ENCODE data around the gene SYNGR4. TPM values are rescaled to one million over a fixed set of nuclear protein-coding genes. Genes with fewer than 3 reads are reported as not detected.
A peak's percentile ranks its signal among the peaks of the same experiment; 100 is the strongest.

Gene SYNGR4
- polyA plus RNA-seq, 1 donor (not counting 4 experiments of a cell fraction or from before 2014, with no cell fraction given), result not detected

- H3K9me1 ChIP-seq (ENCODE audit: control insufficient read depth, extremely low read depth, insufficient read depth, low read length), result no peaks in the 10 kb centered on the region
- TF ChIP-seq EZH2 (IDR thresholded peaks at IDR 0.05; ENCODE audit: low read length) (no peak), CTCF (optimal IDR thresholded peaks at IDR 0.05 in 1 of 3, IDR thresholded peaks at IDR 0.05 in 1 of 3, conservative IDR thresholded peaks at IDR 0.05 in 1 of 3; ENCODE audit: extremely low read depth in 1 of 3, insufficient read depth in 2 of 3, low read length in 3 of 3) (no peak)
- H3K27ac ChIP-seq (ENCODE audit: control insufficient read depth, insufficient read depth, low read length), result no peak overlapping the region
- no peak overlapping the region for H2AFZ ChIP-seq (ENCODE audit: control insufficient read depth, low read length)
- no peak for FAIRE-seq
- no peaks in the 10 kb centered on the region for H3K79me2 ChIP-seq (ENCODE audit: control insufficient read depth, insufficient read depth, low read length)
- peaks cover 23% of the 10 kb centered on the region for H3K4me1 ChIP-seq (ENCODE audit: control insufficient read depth, extremely low read depth, insufficient read depth, low read length)
- no peaks in the 10 kb centered on the region for H4K20me1 ChIP-seq (ENCODE audit: control insufficient read depth, extremely low read depth, insufficient read depth, low read length)
- H3K36me3 ChIP-seq (ENCODE audit: control insufficient read depth in 2 of 2, extremely low read depth in 1 of 2, insufficient read depth in 2 of 2, low read length in 2 of 2), result no peaks in the 10 kb centered on the region
- dilution Hi-C loops (cut with MboI; ENCODE audit: extremely low pct_ligation_motif_present, low sequenced_read_pairs), result no loop called here
- H3K9me3 ChIP-seq (ENCODE audit: control insufficient read depth, low read depth, low read length), result no peaks in the 10 kb centered on the region
- no peak for DNase-seq (ENCODE audit: low read depth, low spot score)
- no peak overlapping the region for H3K4me2 ChIP-seq (ENCODE audit: control insufficient read depth, extremely low read depth, insufficient read depth, low read depth, low read length)
- no peaks in the 10 kb centered on the region for H3K27me3 ChIP-seq (ENCODE audit: control insufficient read depth, extremely low read depth, insufficient read depth, low read length)
- no peak overlapping the region for H3K4me3 ChIP-seq (ENCODE audit: control insufficient read depth in 2 of 3, extremely low read depth in 1 of 3, insufficient read depth in 2 of 3, low read depth in 1 of 3, low read length in 3 of 3)
- no peak overlapping the region for H3K9ac ChIP-seq (ENCODE audit: control insufficient read depth, extremely low read depth, insufficient read depth, low read length)
These were observed 25.9 kb upstream of the SYNGR4 start for GRCh38 chr19:48338253-48338755.

GRCh38 chr19:48338802-48339503, 25.2 kb upstream of the SYNGR4 start:
- TF ChIP-seq CTCF (optimal IDR thresholded peaks at IDR 0.05 in 1 of 3, IDR thresholded peaks at IDR 0.05 in 1 of 3, conservative IDR thresholded peaks at IDR 0.05 in 1 of 3; ENCODE audit: extremely low read depth in 1 of 3, insufficient read depth in 2 of 3, low read length in 3 of 3) (peak in 1 of 3 experiments; percentile 15), EZH2 (IDR thresholded peaks at IDR 0.05; ENCODE audit: low read length) (no peak)
- H3K9ac ChIP-seq (ENCODE audit: control insufficient read depth, extremely low read depth, insufficient read depth, low read length), result no peak overlapping the region
- no peak overlapping the region for H2AFZ ChIP-seq (ENCODE audit: control insufficient read depth, low read length)
- no peaks in the 10 kb centered on the region for H3K27me3 ChIP-seq (ENCODE audit: control insufficient read depth, extremely low read depth, insufficient read depth, low read length)
- no peak overlapping the region for H3K4me3 ChIP-seq (ENCODE audit: control insufficient read depth in 2 of 3, extremely low read depth in 1 of 3, insufficient read depth in 2 of 3, low read depth in 1 of 3, low read length in 3 of 3)
- dilution Hi-C loops (cut with MboI; ENCODE audit: extremely low pct_ligation_motif_present, low sequenced_read_pairs), result no loop called here
- no peaks in the 10 kb centered on the region for H3K36me3 ChIP-seq (ENCODE audit: control insufficient read depth in 2 of 2, extremely low read depth in 1 of 2, insufficient read depth in 2 of 2, low read length in 2 of 2)
- no peak overlapping the region for H3K4me2 ChIP-seq (ENCODE audit: control insufficient read depth, extremely low read depth, insufficient read depth, low read depth, low read length)
- DNase-seq (ENCODE audit: low read depth, low spot score) (no peak), FAIRE-seq (no peak)
- H3K4me1 ChIP-seq (ENCODE audit: control insufficient read depth, extremely low read depth, insufficient read depth, low read length), result peaks cover 21% of the 10 kb centered on the region
- no peaks in the 10 kb centered on the region for H4K20me1 ChIP-seq (ENCODE audit: control insufficient read depth, extremely low read depth, insufficient read depth, low read length)
- H3K9me3 ChIP-seq (ENCODE audit: control insufficient read depth, low read depth, low read length), result no peaks in the 10 kb centered on the region
- no peak overlapping the region for H3K27ac ChIP-seq (ENCODE audit: control insufficient read depth, insufficient read depth, low read length)
- H3K79me2 ChIP-seq (ENCODE audit: control insufficient read depth, insufficient read depth, low read length), result no peaks in the 10 kb centered on the region
- no peaks in the 10 kb centered on the region for H3K9me1 ChIP-seq (ENCODE audit: control insufficient read depth, extremely low read depth, insufficient read depth, low read length)

Data from keratinocyte (primary cell).